Measurements from ENCODE around the gene ANXA4. TPM values are rescaled to one million over a fixed set of nuclear protein-coding genes. Genes with fewer than 3 reads are reported as not detected.
"Not testable (repeated sequence)": the region's sequence is repeated elsewhere in the genome, so short reads cannot be mapped to it uniquely, and the experiment has no call there.

ANXA4 gene
- total RNA-seq, 2 donors from 2014 or later, result 258 to 324 TPM

- intact Hi-C loops (cut with DNase I), result no loop called here
- DNase-seq, result no peak
- Histone ChIP-seq H3K4me1 (peaks cover 4% of the 10 kb centered on the region), H3K36me3 (no peaks in the 10 kb centered on the region), H3K4me3 (no peak overlapping the region), H3K27me3 (no peaks in the 10 kb centered on the region), H3K9me3 (no peaks in the 10 kb centered on the region), H3K9ac (ENCODE audit: low read depth in 2 of 2, low read length in 2 of 2) (no peak overlapping the region), H3K27ac (no peak overlapping the region)
- TF ChIP-seq CTCF (IDR thresholded peaks at IDR 0.05), result no peak
These were observed 59.9 kb downstream of the ANXA4 start for GRCh38 chr2:69801745-69802290.

DNA sequence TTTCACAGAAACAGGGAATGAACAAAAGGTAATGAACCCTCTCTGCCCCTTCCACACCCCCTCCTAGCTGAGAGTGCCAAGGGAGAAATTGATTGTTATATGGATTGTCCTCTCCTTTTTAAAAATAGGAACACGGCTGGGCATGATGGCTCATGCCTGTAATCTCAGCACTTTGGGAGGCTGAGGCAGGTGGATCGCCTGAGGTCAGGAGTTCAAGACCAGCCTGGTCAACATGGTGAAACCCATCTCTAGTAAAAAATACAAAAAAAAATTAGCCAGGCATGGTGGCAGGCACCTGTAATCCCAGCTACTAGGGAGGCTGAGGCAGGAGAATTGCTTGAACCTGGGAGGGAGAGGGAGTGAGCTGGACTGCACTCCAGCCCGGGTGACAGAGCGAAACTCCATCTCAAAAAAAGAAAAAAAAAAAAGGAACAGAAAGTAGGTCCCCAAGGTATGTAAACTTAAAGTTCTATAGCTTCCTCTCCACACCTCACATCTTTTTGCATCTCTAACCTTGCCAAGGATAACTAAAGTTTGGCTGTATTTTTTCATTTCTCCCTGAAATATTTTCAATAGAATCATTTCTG, 60.9 kb downstream of the ANXA4 start:
- DNase-seq; H3K36me3 ChIP-seq; H3K9me3 ChIP-seq; H3K27me3 ChIP-seq; H3K4me3 ChIP-seq; intact Hi-C loops (cut with DNase I); H3K4me1 ChIP-seq; H3K9ac ChIP-seq (ENCODE audit: low read depth in 2 of 2, low read length in 2 of 2); H3K27ac ChIP-seq: not testable (repeated sequence)

- Histone ChIP-seq H3K4me1 (no peaks in the 10 kb centered on the region), H3K9me3 (no peaks in the 10 kb centered on the region), H3K27ac (no peak overlapping the region), H3K9ac (ENCODE audit: low read depth in 2 of 2, low read length in 2 of 2) (no peak overlapping the region), H3K4me3 (no peak overlapping the region), H3K36me3 (peaks cover 12% of the 10 kb centered on the region), H3K27me3 (no peaks in the 10 kb centered on the region)
- intact Hi-C loops (cut with DNase I), result no loop called here
- DNase-seq, result no peak
- TF ChIP-seq CTCF (IDR thresholded peaks at IDR 0.05), result no peak
These were observed 62.5 kb downstream of the ANXA4 start for GRCh38 chr2:69804416-69804815.

DNA sequence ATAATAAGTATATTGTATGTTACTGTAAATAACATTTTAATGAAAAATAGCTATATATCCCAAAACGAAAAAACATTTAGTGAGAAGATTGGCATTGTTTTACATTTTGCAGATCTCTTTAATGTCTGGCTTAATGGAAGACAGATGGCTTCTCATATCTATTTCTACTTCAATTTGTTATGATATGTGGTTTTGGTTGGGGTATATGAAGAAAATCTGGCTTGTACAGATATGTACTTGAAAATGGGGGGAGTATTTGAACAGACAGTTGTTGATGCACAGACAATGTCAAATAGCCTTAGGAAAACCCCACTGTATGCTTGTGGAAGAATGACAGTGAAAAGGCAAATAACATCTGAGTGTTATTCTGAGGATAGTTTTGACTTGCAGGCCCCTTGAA, 64.0 kb downstream of the ANXA4 start:
- no peak overlapping the region for H3K9ac ChIP-seq (ENCODE audit: low read depth in 2 of 2, low read length in 2 of 2)
- peaks cover 15% of the 10 kb centered on the region for H3K36me3 ChIP-seq
- TF ChIP-seq CTCF (IDR thresholded peaks at IDR 0.05), result no peak
- no peak for DNase-seq
- H3K9me3 ChIP-seq, result no peaks in the 10 kb centered on the region
- H3K27ac ChIP-seq, result no peak overlapping the region
- no peak overlapping the region for H3K4me3 ChIP-seq
- H3K27me3 ChIP-seq, result no peaks in the 10 kb centered on the region
- intact Hi-C loops (cut with DNase I), result no loop called here
- no peaks in the 10 kb centered on the region for H3K4me1 ChIP-seq

DNA sequence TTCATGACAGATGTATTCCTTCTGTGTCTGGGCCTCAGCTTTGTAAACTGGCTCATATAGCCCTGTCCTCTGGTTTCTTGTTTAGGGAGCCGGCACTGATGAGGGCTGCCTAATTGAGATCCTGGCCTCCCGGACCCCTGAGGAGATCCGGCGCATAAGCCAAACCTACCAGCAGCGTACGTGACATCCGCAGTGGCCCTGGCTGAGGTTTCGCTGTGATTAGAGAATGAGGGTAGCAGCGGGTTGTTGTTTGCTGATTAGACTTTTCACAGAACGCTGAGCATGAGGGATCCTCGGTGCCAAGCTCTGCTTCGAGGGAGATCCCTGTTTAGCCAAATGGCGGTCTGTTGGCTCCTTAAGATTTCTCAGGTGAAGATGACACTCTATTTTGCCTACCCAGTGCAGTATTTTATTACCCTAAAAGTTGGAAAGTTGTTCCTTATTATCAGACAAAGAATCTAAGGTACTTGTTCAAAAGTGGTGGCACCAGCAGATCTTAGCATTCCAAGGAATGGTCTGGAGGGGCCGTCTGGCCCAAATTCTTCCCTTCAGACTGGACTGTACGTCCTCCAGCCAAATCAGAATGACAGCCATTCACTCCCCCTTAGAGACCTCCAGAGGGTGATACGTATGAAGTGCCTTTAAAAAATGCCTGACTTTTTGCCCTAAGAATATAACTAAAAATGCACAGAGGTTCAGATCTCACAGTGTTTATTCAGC, 66.0 kb downstream of the ANXA4 start:
- no peak overlapping the region for H3K9ac ChIP-seq (ENCODE audit: low read depth in 2 of 2, low read length in 2 of 2)
- H3K27me3 ChIP-seq, result no peaks in the 10 kb centered on the region
- TF ChIP-seq CTCF (IDR thresholded peaks at IDR 0.05), result no peak
- no peaks in the 10 kb centered on the region for H3K4me1 ChIP-seq
- intact Hi-C loops (cut with DNase I), result no loop called here
- no peak overlapping the region for H3K4me3 ChIP-seq
- DNase-seq, result no peak
- H3K27ac ChIP-seq, result no peak overlapping the region
- H3K9me3 ChIP-seq, result no peaks in the 10 kb centered on the region
- H3K36me3 ChIP-seq, result peaks cover 22% of the 10 kb centered on the region

- no peak for DNase-seq
- H3K4me3 ChIP-seq, result no peak overlapping the region
- TF ChIP-seq CTCF (IDR thresholded peaks at IDR 0.05), result no peak
- H3K9me3 ChIP-seq, result no peaks in the 10 kb centered on the region
- no peak overlapping the region for H3K27ac ChIP-seq
- peaks cover 22% of the 10 kb centered on the region for H3K36me3 ChIP-seq
- no peaks in the 10 kb centered on the region for H3K4me1 ChIP-seq
- no peak overlapping the region for H3K9ac ChIP-seq (ENCODE audit: low read depth in 2 of 2, low read length in 2 of 2)
- H3K27me3 ChIP-seq, result no peaks in the 10 kb centered on the region
- intact Hi-C loops (cut with DNase I), result loop anchor here (10.0 kb wide), 1 partner anchor 246 kb away; no protein-coding TSS in a partner anchor
These were observed 68.6 kb downstream of the ANXA4 start for GRCh38 chr2:69810550-69810949.
